Ishikawa (cell line): Measurements from ENCODE around the gene LDLRAP1.

Source experiments
- CEBPB ChIP-seq: IDR thresholded peaks from 2 replicates; pipeline ENCODE4 v1.6.1; 2012
- CREB1 ChIP-seq: IDR thresholded peaks from 2 replicates; pipeline ENCODE4 v1.6.1; 2012; ENCODE audit warnings: low read depth
- EGR1 ChIP-seq: IDR thresholded peaks from 2 replicates; pipeline ENCODE4 v1.6.1; 2012
- EP300 ChIP-seq: IDR thresholded peaks from 2 replicates; pipeline ENCODE4 v1.6.1; 2012; ENCODE audit warnings: borderline replicate concordance
- FOXM1 ChIP-seq: IDR thresholded peaks from 2 replicates; pipeline ENCODE4 v1.6.1; 2012; ENCODE audit warnings: low read depth, borderline replicate concordance
- MAX ChIP-seq: IDR thresholded peaks from 2 replicates; pipeline ENCODE4 v1.6.1; 2012
- NFIC ChIP-seq: IDR thresholded peaks from 2 replicates; pipeline ENCODE4 v1.6.1; 2012
- RAD21 ChIP-seq: IDR thresholded peaks from 2 replicates; pipeline ENCODE4 v1.6.1; 2012; ENCODE audit warnings: low read depth
- REST ChIP-seq: IDR thresholded peaks from 2 replicates; pipeline ENCODE4 v1.6.1; 2012; ENCODE audit warnings: low read depth, mild to moderate bottlenecking
- TAF1 ChIP-seq: IDR thresholded peaks from 2 replicates; pipeline ENCODE4 v1.6.1; 2012; ENCODE audit warnings: low read depth, mild to moderate bottlenecking
- TCF12 ChIP-seq: IDR thresholded peaks from 2 replicates; pipeline ENCODE4 v1.6.1; 2012; ENCODE audit warnings: low read depth
- TEAD4 ChIP-seq: IDR thresholded peaks from 2 replicates; pipeline ENCODE4 v1.6.1; 2012
- USF1 ChIP-seq: IDR thresholded peaks from 2 replicates; pipeline ENCODE4 v1.6.1; 2012
- YY1 ChIP-seq: IDR thresholded peaks from 2 replicates; pipeline ENCODE4 v1.6.1; 2012; ENCODE audit warnings: low read depth
- ZBTB7A ChIP-seq: IDR thresholded peaks from 2 replicates; pipeline ENCODE4 v1.6.1; 2012; ENCODE audit warnings: low read depth

LDLRAP1 gene

GRCh38 chr1:25568834-25569596 is 25.6 kb downstream of the LDLRAP1 start:
- TF ChIP-seq FOXM1, result no peak
- TF ChIP-seq TCF12, result no peak
- TF ChIP-seq EP300, result no peak
- no peak for TF ChIP-seq REST
- TF ChIP-seq CREB1, result no peak
- TF ChIP-seq EGR1, result no peak
- TF ChIP-seq TAF1, result no peak
- no peak for TF ChIP-seq MAX

- TF ChIP-seq EP300 (no peak), USF1 (no peak), ZBTB7A (no peak), NFIC (no peak), REST (no peak), YY1 (no peak), RAD21 (no peak), TCF12 (no peak), MAX (no peak), CREB1 (no peak), EGR1 (no peak), CEBPB (no peak), TAF1 (no peak), TEAD4 (no peak)
These were observed 26.4 kb downstream of the LDLRAP1 start for GRCh38 chr1:25569597-25570396.

GRCh38 chr1:25570798-25571521 is 27.6 kb downstream of the LDLRAP1 start:
- TF ChIP-seq ZBTB7A, result no peak
- TF ChIP-seq CREB1, result no peak
- TF ChIP-seq RAD21, result no peak
- TF ChIP-seq TEAD4, result no peak
- TF ChIP-seq CEBPB, result no peak
- no peak for TF ChIP-seq FOXM1
- TF ChIP-seq NFIC, result no peak
- TF ChIP-seq MAX, result no peak
- no peak for TF ChIP-seq EGR1
- no peak for TF ChIP-seq YY1
- TF ChIP-seq USF1, result no peak
- TF ChIP-seq REST, result no peak
- no peak for TF ChIP-seq EP300
- TF ChIP-seq TCF12, result no peak
